B cell (primary cell): ENCODE measurements around the gene SORL1.

Experiments
- EZH2 ChIP-seq: IDR thresholded peaks from 2 replicates; pipeline ENCODE4 v1.6.1; 2012; ENCODE audit warnings: borderline replicate concordance, low read depth, mild to moderate bottlenecking, moderate library complexity, low read length; ENCODE audit not compliant: insufficient read depth, poor library complexity, severe bottlenecking
- TF ChIP-seq, protein P1 (sequence below): fragments of 200-600 bp; IDR thresholded peaks from one replicate; pipeline ENCODE4 v1.8.0; 2022; ENCODE audit warnings: antibody characterized with exemption, mild to moderate bottlenecking

DNA sequence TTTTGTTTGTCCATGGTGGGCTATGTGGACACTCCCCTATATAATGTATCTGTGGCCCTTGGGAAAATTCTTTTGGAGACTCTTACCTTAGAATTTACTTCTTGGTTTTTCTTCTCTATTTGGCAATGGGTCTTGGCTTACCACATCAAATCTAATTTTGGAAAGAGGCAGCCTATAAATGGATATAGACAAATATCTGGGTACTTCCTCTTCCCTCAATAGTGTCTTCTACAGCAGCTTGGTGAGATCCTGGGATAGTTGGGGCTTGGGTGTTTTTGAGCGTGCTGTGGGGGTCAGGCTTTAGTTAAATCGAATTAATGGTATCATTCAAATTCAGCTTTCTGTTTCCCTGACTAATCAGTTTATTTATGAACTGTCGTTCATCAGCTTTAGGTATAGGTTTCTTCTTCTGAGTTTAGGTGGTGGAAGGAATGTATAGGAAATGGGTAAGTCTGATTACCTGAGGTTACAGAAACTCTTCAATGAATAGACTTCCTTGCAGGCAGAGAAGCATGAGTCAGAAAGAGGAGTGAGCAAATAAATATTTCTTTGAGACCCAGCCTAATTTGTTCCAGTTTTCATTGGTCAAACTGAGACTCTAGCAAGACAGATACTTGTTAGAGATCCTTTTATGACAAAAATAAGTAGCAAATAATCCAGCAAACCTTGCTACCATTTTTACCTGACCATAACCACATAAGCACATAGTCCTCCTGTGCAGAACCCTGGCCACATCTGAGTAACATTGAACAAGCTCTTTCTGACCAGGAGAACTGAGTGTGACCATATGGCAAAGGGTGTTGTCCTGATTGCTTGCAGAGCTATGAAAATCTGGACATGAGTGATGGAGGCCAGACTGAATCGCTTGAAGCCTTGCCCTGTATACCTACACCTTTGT, 69.3 kb downstream of the SORL1 start:
- no peak for TF ChIP-seq EZH2
- TF ChIP-seq, protein P1, sequence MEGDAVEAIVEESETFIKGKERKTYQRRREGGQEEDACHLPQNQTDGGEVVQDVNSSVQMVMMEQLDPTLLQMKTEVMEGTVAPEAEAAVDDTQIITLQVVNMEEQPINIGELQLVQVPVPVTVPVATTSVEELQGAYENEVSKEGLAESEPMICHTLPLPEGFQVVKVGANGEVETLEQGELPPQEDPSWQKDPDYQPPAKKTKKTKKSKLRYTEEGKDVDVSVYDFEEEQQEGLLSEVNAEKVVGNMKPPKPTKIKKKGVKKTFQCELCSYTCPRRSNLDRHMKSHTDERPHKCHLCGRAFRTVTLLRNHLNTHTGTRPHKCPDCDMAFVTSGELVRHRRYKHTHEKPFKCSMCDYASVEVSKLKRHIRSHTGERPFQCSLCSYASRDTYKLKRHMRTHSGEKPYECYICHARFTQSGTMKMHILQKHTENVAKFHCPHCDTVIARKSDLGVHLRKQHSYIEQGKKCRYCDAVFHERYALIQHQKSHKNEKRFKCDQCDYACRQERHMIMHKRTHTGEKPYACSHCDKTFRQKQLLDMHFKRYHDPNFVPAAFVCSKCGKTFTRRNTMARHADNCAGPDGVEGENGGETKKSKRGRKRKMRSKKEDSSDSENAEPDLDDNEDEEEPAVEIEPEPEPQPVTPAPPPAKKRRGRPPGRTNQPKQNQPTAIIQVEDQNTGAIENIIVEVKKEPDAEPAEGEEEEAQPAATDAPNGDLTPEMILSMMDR: no peak
